CD4-positive, alpha-beta T cell treated with Interferon alpha-2 for 1 hour (primary cell): ENCODE measurements around the gene VPS26B.
"Not testable (repeated sequence)": the region's sequence is repeated elsewhere in the genome, so short reads cannot be mapped to it uniquely, and the experiment has no call there.

Experiments used
- DNase-seq, 2 donors: peaks; one replicate each; pipeline ENCODE4 v3.0.0-alpha.2; 2020 to 2022

The VPS26B gene

DNA sequence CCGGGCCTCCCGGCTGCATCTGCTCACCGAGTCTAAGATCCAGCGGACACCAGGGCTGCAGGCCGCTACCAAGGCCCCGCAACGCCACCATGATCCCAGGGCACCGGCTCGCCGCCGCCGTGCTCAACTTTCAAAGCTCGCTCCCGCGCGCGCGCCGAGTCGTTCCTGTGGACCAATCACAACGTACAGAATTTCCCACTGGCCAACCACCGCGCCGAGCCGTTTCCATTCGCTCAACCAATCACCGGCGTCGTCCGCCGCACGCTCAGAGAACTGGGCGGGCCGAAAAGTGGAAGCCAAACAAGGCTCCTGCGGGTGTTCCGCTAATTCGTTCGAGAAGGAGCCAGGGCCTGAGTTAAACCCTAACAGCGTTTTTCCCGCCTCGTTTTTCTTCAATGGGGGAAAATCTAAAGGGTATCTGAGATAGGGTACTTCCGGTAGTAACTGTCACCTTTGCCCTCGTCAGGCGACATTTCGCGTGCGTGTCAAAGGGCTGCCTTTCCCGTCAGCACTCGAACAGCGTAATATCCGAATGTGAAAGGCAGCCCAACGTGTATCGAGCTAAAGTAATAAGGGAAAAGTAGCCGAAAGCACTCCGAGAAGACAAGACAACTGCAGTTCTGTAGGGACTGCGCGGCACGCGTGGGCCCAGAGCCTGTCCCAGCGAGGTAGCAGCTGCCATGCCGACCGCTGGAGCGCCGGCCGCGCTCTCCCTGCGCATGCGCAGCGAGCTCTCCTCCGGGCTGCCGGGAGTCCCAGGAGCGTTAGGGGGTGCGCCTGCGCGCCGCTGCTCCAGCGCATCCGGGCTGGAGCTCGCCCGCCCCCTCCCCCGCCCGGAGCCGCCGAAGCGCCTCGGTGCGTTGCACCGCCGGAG lies at the start of gene VPS26B, which contains the start of gene NCAPD3:
VPS26B (plus strand) TSS at position 836 of the 874 bp plus-strand sequence. CDS start 452 bp downstream, outside the sequence.
NCAPD3 (minus strand) TSS at position 132 of the 874 bp plus-strand sequence; CDS start at position 91, 41 bp downstream.
- peak; percentile 95 to 96 for DNase-seq

- no peak for DNase-seq
Observed at GRCh38 chr11:134176284-134176683, 48.2 kb upstream of the VPS26B start.

DNA sequence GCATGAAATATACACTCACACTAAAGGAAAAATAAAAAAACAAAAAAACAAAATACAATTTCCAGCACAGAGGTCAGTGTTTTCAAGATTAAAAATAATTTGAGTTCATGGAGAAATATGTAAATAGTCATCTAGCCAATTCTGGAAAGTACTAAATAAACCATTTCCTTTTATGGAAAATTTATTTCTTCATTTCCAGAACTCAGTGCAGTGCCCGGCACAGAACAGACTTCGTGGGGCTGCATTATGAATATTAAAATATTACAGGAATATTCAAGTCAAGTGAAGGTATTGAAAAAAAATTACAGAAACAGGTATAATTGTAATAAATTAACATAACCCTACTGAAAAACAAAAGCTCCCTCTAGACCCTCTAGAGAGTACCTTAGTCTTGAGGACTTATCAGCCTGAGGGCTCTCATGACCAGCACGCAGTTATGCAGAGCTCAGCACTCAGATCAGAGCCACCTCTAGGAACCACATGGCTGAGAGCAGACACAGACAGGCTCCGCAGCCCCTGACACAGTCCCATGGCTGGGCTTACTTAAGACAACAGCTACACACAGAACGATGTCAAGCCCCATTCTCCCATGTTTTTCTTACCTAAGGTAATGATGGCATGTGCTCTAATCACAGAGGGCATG lies 46.3 kb upstream of the VPS26B start:
- no peak for DNase-seq

GRCh38 chr11:134181707-134182106 lies 42.8 kb upstream of the VPS26B start:
- no peak for DNase-seq

DNA sequence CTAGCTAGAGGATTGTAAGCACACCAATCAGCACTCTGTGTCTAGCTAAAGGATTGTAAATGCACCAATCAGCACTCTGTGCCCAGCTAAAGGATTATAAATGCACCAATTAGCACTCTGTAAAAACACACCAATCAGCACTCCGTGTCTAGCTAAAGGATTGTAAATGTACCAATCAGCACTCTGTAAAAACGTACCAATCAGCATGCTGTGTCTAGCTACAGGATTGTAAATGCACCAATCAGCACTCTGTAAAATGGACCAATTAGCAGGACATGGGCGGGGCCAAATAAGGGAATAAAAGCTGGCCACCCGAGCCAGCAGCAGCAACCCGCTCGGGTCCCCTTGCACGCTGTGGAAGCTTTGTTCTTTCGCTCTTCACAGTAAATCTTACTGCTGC lies 36.4 kb upstream of the VPS26B start:
- not testable (repeated sequence) for DNase-seq

- DNase-seq = peak in 1 of 2 donors; percentile 35
Observed at GRCh38 chr11:134196756-134197155, 27.7 kb upstream of the VPS26B start.

GRCh38 chr11:134199531-134199930 lies 24.9 kb upstream of the VPS26B start:
- no peak for DNase-seq

- no peak for DNase-seq
Observed at GRCh38 chr11:134200688-134201087, 23.8 kb upstream of the VPS26B start.

GRCh38 chr11:134202661-134203060 lies 21.8 kb upstream of the VPS26B start:
- DNase-seq = no peak

DNA sequence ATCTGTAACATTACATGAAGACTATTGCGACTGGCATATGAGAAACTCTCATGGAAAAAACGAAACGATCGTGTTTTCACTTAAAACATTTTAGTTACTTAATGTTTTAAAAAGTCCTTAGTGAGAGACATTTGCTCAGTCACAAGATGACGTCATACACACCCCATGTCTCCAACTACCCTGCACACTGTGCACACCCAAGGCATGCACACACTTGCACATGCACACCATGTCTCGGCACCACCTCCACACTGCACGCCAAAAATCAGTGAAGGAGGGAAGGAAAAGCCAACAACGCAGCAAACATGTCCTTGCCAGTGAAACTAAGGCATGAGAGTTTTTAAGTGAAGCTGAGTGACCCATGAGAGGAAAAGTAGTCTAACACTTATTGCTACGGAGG lies 18.7 kb upstream of the VPS26B start:
- DNase-seq = no peak

DNA sequence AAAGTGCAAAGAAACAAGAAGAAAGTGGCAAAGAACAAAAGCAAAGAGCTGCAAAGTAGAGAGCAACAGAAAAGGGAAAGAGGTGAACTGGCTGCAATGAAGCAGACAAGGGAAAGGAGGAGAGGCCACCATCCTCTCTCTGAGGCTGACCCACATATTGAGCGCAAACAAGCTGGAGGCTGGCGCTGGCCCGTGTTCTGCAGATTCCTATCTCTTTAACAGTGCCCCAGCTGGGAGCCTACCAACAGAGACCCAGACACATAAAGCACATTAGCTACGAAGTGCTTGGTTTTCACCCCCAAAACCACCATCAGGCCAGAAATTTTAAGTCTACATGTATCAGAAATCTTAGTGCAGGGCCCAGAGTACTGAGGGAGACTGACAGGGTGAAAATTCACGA lies 18.3 kb upstream of the VPS26B start:
- no peak for DNase-seq

GRCh38 chr11:134207538-134208239 lies 16.8 kb upstream of the VPS26B start:
- DNase-seq = peak; percentile 59 to 75

- no peak for DNase-seq
Observed at GRCh38 chr11:134215836-134216235, 8.6 kb upstream of the VPS26B start.

DNA sequence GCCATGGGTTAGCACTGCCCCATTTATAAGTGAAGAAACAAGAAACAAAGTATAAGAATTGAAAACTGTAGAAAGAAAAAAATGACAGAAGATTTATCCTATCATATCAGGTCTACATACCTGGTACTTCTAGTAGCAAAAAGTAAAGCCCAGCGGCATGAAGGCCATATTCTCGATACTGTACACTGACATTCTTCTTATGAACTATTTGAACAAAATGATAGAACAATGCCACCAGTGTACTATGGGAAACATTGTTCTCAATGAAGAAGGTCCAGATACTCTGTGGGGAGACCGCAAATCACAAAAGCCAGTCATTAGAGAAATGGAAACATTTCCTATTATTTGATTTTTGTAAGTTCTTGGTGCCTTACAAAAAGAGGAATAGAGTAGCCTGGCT lies 7.7 kb upstream of the VPS26B start:
- DNase-seq = no peak

DNA sequence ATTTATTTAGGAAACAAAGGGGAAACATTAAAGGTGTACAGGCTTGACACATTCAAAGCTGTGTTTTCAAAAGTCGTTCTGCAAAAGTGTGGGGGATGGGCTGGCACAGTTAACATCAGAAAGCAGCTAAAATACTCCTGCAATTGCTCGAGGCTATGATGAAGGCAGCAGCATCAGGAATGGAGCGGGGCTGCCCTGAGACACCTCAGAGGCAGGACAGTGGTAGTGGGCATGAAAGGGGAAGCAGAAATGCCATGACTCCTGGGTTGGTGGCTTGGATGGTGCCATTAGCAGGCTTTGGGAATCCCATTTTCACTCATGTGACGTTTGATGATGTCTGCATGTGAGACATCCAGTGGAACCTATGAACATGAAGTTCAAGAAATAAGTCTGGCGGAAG lies 1.4 kb upstream of the VPS26B start:
- no peak for DNase-seq

DNA sequence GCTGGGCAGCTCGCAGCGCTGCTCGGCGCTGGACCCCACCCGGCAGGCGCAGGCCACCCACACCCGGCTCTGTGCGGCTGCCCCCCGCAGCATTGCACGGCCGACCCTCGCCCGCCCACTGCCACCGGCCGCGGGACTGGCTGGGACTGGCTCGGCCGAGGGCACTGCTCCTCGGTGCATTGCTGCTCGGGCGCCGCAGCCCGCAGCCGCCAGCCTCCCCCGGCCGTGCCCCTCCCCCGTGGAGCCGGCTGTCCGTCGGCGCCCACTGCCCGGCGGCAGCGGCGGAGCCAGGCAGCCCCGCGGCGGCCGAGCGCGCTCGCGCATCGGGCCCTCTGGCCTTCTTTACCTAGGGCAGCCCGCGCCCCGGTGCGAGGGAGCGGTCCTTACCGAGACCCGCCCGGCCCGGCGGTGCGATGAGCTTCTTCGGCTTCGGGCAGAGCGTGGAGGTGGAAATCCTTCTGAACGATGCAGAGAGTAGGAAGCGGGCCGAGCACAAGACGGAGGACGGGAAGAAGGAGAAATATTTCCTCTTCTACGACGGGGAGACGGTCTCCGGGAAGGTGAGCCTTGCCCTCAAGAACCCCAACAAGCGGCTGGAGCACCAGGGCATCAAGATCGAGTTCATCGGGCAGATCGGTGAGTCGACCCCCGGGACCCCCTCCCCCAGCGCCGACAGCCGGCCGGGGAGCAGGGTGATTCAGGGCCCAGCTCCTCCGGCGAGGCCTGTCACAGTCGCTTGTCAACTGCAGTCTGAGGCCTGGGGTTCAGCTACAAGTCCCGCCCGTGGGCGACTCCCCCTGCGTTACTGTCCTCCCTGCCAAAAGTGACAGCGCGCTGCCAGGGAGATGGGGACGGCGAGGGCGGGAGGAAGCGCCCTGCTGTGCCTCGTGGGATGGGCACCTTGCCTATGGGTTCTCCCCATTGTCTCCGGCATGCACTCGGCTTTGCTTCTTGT lies 516 bp downstream of the VPS26B start:
- peak; percentile 17 to 49 for DNase-seq

GRCh38 chr11:134226806-134227325 lies 2.4 kb downstream of the VPS26B start:
- DNase-seq = no peak

DNA sequence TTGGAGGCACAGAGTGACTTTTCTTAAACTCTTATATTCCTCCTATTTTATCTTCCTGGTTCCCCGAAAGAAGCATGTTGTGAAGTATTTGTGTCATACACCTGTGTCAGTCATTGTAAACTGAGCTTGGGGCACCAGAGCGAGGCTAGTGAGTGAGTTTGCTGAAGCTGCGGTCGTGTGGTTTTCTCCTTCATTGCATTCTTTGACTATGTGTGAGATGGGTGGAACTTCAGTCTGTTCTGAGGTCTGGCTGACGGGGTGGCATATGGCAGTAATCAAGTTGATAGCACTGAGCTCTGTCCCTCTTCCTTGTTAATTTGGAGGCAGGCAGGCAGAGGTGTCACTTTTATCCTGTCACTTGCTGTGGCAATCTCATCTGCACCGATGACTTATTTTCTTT lies 4.2 kb downstream of the VPS26B start:
- DNase-seq = peak; percentile 42 to 46

DNA sequence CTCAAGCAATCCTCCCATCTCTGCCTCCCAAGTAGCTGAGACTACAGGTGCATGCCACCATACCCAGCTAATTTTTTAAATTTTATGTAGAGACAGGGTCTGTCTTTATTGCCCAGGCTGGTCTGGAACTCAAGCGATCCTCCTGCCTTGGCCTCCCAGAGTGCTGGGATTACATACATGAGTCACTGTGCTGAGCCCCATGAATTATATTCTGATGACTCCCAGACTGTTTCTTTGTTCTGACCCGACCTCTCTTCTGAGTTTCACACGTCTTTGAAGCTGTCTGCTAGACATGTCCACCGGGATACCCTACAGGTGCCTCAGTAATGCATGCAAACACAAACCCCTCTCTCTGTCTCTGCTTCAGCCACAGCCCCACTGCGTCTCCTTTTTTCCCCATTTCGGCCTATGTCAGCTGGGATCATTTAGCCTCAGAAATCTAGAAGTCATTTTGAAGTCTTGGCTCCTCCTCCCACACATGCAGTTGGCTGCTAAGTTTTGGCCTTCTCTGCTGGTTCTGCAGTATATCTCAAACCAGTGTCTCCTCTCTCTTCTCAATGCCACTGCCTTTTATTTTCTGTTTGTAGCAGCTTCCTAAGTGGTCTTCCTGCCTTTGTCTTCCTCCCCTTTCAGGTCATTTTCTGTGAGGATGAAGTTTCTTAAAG lies 4.8 kb downstream of the VPS26B start:
- DNase-seq = no peak

GRCh38 chr11:134230339-134230738 lies 5.9 kb downstream of the VPS26B start:
- no peak for DNase-seq

- DNase-seq = no peak
Observed at GRCh38 chr11:134231958-134232659, 7.6 kb downstream of the VPS26B start.
